ENCODE data around the gene PIK3C2A. TPM values are rescaled to one million over a fixed set of nuclear protein-coding genes. Genes with fewer than 3 reads are reported as not detected.
"Not testable (repeated sequence)": the region's sequence is repeated elsewhere in the genome, so short reads cannot be mapped to it uniquely, and the experiment has no call there.

PIK3C2A gene
- total and polyA plus RNA-seq, 9 donors, result 12.0 to 66.1 (median 53.9) TPM

GRCh38 chr11:17252704-17253103 lies 44.9 kb upstream of the PIK3C2A start:
- no peak for DNase-seq
- TF ChIP-seq POLR2A (IDR thresholded peaks at IDR 0.05) (no peak), CTCF (IDR thresholded peaks at IDR 0.05) (no peak), EP300 (IDR thresholded peaks at IDR 0.05) (no peak)
- H3K27ac ChIP-seq, result no peak overlapping the region
- 71 to 84% (median 80%) methylated on average over 4 of the region's 4 CpGs for WGBS, 3 donors
- intact Hi-C loops (cut with DNase I), result no loop called here
- H3K36me3 ChIP-seq, result no peaks in the 10 kb centered on the region
- no peaks in the 10 kb centered on the region for H3K9me3 ChIP-seq
- no peaks in the 10 kb centered on the region for H3K27me3 ChIP-seq
- H3K4me3 ChIP-seq, result no peak overlapping the region
- peaks cover 2% of the 10 kb centered on the region for H3K4me1 ChIP-seq (ENCODE audit: insufficient read depth)

GRCh38 chr11:17250561-17251350 lies 43.0 kb upstream of the PIK3C2A start:
- Histone ChIP-seq H3K4me3 (no peak overlapping the region), H3K27ac (no peak overlapping the region), H3K9me3 (no peaks in the 10 kb centered on the region), H3K36me3 (no peaks in the 10 kb centered on the region), H3K4me1 (ENCODE audit: insufficient read depth) (no peaks in the 10 kb centered on the region), H3K27me3 (no peaks in the 10 kb centered on the region)
- TF ChIP-seq CTCF (IDR thresholded peaks at IDR 0.05) (no peak), EP300 (IDR thresholded peaks at IDR 0.05) (no peak)
- intact Hi-C loops (cut with DNase I), result no loop called here
- no peak for DNase-seq

GRCh38 chr11:17244046-17244445 lies 36.3 kb upstream of the PIK3C2A start:
- 61 to 83% (median 67%) methylated on average over 2 of the region's 2 CpGs for WGBS, 3 donors
- Histone ChIP-seq H3K36me3 (no peaks in the 10 kb centered on the region), H3K4me1 (ENCODE audit: insufficient read depth) (no peaks in the 10 kb centered on the region), H3K9me3 (no peaks in the 10 kb centered on the region), H3K27me3 (no peaks in the 10 kb centered on the region), H3K4me3 (no peak overlapping the region), H3K27ac (no peak overlapping the region)
- DNase-seq, result no peak
- intact Hi-C loops (cut with DNase I), result no loop called here
- TF ChIP-seq CTCF (IDR thresholded peaks at IDR 0.05), result no peak
- TF ChIP-seq POLR2A (IDR thresholded peaks at IDR 0.05), result no peak
- no peak for TF ChIP-seq EP300 (IDR thresholded peaks at IDR 0.05)

- DNase-seq; H3K36me3 ChIP-seq; H3K4me3 ChIP-seq; H3K9me3 ChIP-seq; H3K27ac ChIP-seq; intact Hi-C loops (cut with DNase I); H3K4me1 ChIP-seq (ENCODE audit: insufficient read depth); H3K27me3 ChIP-seq: not testable (repeated sequence)
- WGBS, 3 donors, result 91 to 97% (median 95%) methylated on average over 2 to 4 of the region's 4 CpGs
Measured at GRCh38 chr11:17242954-17243353, 35.2 kb upstream of the PIK3C2A start.

- Histone ChIP-seq H3K4me1 (ENCODE audit: insufficient read depth) (no peaks in the 10 kb centered on the region), H3K27me3 (no peaks in the 10 kb centered on the region), H3K36me3 (no peaks in the 10 kb centered on the region), H3K9me3 (no peaks in the 10 kb centered on the region), H3K4me3 (no peak overlapping the region), H3K27ac (no peak overlapping the region)
- intact Hi-C loops (cut with DNase I), result no loop called here
- DNase-seq, result no peak
- TF ChIP-seq EP300 (IDR thresholded peaks at IDR 0.05) (no peak), CTCF (IDR thresholded peaks at IDR 0.05) (no peak), POLR2A (IDR thresholded peaks at IDR 0.05) (no peak)
Measured at GRCh38 chr11:17240780-17241179, 33.0 kb upstream of the PIK3C2A start.

- H3K27me3 ChIP-seq; intact Hi-C loops (cut with DNase I); H3K36me3 ChIP-seq; H3K27ac ChIP-seq; H3K4me3 ChIP-seq; DNase-seq; H3K4me1 ChIP-seq (ENCODE audit: insufficient read depth); H3K9me3 ChIP-seq: not testable (repeated sequence)
- WGBS, 3 donors, result 75 to 85% (median 83%) methylated on average over 4 of the region's 4 CpGs
Measured at GRCh38 chr11:17239927-17240326, 32.1 kb upstream of the PIK3C2A start.
